ENCODE measurements around the gene STPG4.
"Not testable (repeated sequence)": the region's sequence is repeated elsewhere in the genome, so short reads cannot be mapped to it uniquely, and the experiment has no call there.

STPG4 gene

DNA sequence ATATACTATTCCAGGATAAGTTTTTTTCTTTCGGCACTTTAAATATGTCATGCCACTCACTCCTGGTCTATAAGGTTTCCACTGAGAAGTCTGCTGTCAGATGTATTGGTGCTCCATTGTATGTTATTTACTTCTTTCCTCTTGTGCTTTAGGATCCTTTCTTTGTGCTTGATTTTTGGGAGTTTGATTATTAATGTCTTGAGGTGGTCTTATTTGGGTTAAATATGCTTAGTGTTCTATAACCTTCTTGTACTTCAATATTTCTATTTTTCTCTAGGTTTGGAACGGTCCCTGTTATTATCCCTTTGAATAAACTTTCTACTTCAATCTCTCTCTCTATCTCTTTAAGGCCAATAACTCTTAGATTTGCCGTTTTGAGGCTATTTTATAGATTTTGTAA lies 28.3 kb downstream of the STPG4 start:
- no peak for DNase-seq (ENCODE audit: low spot score)

DNA sequence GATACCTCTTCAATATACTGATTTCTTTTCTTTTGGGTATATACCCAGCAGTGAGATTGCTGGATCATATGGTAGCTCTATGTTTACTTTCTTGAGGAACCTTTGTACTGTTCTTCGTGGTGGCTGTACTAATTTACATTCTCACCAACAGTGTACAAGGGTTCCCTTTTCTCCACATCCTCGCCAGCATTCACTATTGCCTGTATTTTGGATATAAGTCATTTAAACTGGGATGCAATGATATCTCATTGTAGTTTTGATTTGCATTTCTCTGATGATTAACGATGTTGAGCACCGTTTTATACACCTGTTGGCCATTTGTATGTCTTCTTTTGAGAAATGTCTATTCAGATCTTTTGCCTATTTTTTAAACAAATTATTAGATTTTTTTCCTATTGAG lies 30.4 kb downstream of the STPG4 start:
- DNase-seq (ENCODE audit: low spot score), result not testable (repeated sequence)

DNA sequence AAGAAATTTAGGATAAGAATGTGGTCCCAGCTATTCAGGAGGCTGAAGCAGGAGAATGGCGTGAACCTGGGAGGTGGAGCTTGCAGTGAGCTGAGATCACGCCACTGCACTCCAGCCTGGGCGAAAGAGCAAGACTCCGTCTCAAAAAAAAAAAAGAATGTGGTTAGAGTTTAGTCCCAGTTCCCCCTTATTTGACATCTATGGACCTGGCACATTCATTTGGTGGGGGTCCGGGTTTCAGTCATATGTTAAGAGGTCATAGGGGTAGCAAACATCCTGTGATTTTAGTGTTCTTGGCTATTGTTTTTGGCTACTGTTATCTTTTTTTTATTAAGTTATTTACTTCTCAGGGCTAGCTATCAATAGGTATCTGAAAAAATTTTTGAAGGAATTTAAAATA lies 34.7 kb downstream of the STPG4 start:
- DNase-seq (ENCODE audit: low spot score), result not testable (repeated sequence)

DNA sequence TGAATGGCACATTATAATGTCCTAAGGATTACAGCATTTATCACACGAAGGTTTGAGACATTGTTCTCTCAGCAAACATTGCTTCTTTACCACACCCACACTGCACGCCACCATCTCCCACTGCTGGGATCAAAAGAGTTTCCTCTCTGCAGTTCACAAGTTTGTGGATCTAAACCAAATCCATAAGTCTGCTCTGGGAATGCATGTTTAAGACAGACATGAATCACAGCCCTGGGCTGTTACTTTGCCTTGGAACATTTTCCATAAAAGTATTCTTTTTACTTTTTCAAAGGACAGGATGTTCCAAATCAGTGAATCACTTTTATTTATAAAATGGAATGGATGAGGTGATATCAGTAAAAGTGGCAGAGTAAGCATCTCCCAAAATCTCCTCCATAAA lies 36.1 kb downstream of the STPG4 start:
- DNase-seq (ENCODE audit: low spot score), result no peak

DNA sequence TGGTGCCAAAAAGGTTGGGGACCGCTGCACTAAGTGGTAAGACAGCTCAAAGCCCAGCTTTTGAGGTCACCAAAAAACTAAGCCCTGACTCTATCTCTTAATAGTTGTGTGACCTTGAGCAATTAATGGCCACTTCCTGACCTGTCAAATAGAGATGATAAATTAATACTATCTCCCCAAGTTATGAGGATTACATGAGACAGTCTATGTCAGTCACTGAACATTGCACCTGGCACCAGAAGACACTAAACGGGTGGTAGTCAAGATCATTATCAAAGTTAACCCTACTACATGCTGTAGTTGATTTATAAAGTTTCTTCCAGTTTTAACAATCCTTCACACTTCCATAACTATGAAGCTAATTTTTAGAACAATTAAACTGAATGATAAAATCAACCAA lies 36.5 kb downstream of the STPG4 start:
- no peak for DNase-seq (ENCODE audit: low spot score)

DNA sequence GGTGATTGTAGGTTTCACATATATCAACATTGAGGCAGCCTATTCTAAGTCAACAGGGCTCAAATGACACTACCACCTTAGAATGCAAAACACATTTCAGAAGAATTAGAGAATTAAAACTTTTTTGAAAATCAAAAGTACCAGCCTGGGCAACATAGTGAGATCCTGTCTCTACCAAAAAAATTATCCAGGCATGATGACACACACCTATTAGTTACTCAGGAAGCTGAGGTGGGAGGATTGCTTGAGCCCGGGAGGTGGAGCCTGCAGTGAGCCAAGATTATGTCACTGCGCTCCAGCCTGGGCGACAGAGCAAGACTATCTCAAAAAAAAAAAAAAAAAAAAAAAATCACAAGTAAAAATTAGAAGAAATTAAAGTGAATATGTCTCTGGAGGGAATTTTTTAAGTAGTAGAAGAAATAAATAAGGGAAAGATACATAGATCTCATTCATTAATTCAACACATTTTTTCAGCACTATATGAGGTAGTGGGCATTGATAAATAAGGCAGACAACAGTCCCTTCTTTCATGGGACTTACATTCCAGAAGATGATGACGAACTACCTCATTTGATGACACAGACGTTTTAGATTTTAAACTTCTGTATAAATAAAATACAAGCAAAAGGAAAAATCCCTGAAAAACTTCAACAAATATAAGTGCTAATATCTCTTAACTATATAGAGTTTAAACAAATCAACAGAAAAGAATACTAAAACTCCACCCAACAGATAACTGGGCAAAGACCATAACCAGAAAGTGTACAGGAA lies 42.3 kb downstream of the STPG4 start:
- no peak for DNase-seq (ENCODE audit: low spot score)

DNA sequence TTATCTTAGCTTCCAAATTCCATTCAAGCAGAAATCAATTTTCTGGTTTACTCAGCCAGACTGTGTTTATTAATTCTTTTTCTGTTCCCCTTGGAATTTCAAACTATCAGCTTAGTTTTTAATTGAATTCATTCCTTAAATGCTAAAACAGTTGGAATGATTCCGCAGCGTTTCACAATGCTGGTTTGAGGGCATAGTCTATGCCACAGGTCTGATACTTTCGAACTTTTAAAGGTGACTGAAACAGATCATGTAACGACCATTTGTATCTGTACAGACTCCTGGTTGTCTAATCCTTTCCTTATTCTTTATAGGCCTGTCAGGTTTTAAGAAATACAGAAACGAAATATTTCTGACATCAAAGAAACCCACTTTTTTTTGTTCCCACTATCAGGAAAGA lies 45.4 kb downstream of the STPG4 start:
- DNase-seq (ENCODE audit: low spot score), result no peak

DNA sequence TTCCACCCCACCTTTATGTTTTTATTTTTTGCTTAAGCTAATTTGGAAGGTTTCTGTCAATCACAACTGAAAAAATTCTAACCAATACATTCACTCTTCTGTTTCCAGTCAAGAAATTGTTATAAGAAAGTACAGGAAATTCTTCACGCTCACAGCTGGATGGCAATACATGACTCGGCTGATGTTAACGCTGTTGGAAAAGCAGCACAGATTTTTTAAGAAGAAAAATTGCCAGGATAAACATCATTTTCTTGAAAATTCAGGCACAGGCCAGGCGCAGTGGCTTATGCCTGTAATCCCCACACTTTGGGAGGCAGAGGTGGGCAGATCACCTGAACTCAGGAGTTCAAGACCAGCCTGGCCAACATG lies 46.1 kb downstream of the STPG4 start:
- no peak for DNase-seq (ENCODE audit: low spot score)

DNA sequence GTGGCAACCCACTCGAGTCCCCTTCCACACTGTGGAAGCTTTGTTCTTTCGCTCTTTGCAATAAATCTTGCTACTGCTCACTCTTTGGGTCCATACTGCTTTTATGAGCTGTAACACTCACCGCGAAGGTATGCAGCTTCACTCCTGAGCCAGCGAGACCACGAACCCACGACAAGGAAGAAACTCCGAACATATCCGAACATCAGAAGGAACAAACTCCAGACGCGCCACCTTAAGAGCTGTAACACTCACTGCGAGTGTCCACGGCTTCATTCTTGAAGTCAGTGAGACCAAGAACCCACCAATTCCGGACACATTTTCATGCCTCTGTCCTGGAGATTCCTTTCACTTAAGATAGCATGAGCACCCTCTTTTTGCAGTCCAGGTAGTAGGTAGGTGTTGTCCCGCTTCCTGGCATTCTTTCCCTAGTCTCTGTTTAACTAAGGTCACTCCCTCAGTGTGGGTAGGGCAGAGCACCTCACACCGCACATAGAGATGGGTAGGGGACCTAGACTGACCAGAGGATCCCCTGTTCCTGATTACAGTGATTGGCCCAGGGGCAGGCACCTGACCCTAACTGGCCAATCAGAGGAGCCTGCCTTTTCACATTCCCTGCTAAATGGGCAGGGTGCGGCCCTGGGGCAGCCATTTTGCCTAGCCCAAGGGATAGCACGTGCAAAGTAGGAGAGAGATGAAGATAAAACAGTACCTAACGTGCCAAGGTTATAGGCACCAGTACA lies 46.7 kb downstream of the STPG4 start:
- not testable (repeated sequence) for DNase-seq (ENCODE audit: low spot score)

DNA sequence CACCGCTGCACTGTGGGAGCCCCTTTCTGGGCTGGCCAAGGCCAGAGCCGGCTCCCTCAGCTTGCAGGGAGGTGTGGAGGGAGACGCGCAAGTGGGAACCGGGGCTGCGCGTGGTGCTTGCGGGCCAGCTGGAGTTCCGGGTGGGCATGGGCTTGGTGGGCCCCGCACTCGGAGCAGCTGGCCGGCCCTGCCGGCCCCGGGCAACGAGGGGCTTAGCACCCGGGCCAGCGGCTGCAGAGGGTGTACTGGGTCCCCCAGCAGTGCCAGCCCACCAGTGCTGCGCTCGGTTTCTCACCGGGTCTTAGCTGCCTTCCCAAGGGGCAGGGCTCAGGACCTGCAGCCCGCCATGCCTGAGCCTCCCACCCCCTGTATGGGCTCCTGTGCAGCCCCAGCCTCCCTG lies 47.9 kb downstream of the STPG4 start:
- DNase-seq (ENCODE audit: low spot score), result not testable (repeated sequence)

DNA sequence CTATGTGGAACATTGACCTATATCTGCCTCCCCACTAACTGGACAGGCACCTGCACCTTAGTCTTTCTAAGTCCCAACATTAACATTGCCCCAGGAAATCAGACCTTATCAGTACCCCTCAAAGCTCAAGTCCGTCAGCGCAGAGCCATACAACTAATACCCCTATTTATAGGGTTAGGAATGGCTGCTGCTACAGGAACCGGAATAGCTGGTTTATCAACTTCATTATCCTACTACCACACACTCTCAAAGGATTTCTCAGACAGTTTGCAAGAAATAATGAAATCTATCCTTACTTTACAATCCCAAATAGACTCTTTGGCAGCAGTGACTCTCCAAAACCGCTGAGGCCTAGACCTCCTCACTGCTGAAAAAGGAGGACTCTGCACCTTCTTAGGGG lies 48.9 kb downstream of the STPG4 start:
- not testable (repeated sequence) for DNase-seq (ENCODE audit: low spot score)

DNA sequence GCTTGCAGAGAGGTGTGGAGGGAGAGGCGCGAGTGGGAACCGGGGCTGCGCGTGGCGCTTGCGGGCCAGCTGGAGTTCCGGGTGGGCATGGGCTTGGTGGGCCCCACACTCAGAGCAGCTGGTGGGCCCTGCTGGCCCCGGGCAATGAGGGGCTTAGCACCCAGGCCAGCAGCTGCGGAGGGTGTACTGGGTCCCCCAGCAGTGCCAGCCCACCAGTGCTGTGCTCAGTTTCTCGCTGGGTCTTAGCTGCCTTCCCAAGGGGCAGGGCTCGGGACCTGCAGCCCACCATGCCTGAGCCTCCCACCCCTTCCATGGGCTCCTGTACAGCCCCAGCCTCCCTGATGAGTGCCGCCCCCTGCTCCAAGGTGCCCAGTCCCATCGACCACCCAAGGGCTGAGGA lies 55.4 kb downstream of the STPG4 start:
- not testable (repeated sequence) for DNase-seq (ENCODE audit: low spot score)

DNA sequence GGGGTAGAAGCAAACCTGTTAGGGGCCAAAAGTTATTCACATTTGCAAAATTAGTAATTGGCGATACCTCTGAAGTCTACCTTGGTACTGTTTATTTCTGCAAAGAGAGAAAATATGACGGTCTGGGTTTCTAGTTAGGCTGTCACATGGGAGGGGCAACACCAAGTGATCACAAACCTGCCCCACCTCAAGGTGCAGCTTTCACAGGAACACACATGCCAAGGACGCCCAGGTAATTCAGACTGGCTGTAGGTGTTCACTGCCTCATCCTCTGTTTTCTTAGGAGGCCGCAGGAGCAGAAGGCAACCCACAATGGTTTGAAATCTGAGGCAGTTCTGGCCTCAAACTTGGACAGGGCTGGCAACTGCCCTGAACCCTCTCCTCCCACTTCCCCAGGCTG lies 56.2 kb downstream of the STPG4 start:
- no peak for DNase-seq (ENCODE audit: low spot score)

DNA sequence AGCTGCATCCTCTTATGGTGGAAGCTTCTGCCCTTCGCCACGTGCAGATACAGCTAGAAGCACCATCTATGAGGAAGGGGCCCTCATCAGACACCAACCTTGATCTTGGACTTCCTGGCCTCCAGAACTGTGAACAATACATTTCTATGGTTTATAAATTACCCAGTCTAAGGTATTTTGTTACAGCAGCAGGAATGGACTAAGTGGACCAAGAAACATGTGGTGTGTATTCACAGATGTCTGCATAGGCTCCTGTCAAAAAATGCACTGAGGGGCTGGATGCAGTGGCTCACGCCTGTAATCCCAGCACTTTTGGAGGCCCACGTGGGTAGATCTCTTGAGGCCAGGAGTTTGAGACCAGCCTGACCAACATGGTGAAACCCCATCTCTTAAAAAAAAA lies 57.5 kb downstream of the STPG4 start:
- DNase-seq (ENCODE audit: low spot score), result no peak

DNA sequence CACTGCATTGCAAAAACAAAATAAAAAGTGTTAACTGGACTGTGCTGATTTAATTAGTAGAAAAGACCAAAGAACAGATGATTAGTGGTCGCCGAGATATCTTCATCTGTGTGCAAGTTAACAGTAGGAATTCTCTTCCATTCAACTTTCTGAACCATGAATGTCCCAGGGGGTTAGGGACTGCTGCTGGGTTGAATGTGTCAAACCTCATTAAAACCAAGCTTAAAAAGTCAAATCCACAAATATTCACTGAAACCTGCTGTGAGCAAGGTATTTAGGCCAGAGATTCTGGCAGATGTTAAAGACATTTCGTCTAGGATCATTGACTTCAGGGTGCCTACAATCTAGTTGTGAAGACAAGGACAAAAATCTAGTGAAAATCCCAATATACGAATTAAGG lies 58.7 kb downstream of the STPG4 start:
- DNase-seq (ENCODE audit: low spot score), result no peak

DNA sequence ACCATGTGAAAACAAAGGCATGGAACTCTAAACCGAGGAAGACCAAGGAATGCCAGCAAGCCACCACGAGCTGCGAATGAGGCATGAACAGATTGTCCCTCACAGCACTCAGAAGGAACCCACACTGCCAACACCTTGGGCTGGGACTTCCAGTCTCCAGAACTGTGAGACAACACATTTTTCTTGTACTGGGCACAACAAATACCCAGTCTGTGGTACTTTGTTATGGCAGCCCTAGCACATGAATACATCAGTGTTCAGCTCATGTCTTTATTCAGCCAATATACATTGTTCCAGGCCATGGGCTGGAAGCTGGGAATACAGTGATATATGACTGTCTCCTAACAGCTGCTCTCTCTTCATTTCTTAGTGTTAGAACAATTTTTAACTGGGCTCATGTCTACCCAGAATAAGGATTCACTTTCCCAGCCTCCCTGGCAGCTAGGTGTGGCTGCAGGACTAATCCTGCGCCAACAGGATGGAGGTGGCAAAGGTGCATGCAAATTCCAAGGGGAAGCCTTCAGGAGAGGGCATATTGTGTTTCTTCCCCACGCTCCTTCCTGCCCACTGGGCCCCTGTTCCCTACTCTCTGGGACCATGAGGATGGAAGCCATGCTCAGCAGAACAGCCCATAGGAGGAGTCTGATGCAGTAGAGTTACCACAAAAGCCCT lies 59.6 kb downstream of the STPG4 start:
- no peak for DNase-seq (ENCODE audit: low spot score)

DNA sequence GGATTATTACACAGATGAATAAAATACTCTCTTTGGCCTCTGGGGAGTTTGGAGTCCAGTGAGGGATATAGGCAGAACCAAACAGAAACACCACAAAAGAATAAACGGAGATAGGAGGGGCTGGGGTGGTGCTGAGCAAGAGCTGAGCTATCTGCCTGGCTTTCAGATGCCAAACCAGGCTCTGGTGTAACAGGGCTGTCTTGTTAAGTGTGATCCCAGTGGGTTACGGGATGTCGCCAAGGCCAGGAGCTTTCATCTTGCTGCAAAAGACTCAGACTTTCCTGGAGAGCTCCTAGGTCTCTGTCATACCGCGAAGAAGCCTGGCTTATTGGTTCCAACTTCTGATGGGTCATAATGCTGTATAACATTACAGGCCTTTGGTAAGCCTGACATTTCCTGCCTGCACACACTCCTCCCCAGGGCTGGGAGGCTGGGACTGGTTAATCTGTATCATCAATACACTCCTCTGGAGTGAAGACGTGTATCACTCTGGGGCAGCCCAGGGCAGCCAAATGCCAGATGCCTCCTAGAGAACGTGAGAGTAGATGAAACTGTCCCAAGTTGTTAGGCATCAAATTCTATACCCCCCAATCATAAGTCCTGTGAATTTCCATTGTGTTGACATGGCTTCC lies 60.5 kb downstream of the STPG4 start:
- DNase-seq (ENCODE audit: low spot score), result no peak

DNA sequence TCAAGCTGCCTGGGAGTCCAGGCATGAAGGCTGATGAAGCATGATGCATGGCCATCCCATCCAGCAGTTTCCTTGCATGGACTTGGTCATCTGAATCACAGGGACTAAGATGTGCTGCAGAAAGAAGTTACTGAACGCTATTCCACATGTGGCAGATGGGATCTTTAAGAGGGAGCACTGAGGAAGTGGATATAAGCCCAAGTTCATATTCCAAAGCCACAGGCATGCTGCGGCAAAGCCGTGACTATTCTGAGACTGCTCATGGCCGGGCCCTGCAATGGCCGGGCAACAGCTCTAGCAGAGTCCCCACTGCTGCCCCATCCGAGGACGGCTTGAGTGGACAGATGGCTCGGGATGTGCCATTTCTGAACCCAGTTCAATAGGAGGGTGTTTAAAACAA lies 61.5 kb downstream of the STPG4 start:
- no peak for DNase-seq (ENCODE audit: low spot score)

DNA sequence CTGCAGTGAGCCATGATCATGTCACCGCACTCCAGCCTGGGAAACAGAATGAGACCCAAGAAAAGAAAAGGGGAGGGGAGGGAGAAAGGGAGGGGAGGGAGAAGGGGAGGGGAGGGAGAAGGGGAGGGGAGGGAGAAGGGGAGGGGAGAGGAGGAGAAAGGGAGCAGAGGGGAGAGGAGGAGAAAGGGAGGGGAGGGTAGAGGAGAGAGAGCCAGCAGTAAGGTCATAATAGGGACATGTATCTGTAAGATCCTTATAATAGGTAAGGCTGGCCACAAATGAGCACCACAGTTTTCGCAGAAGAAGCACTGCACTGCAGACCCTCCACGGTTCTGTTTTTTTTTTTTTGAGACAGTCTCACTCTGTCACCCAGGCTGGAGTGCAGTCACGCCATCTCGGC lies 62.6 kb downstream of the STPG4 start:
- DNase-seq (ENCODE audit: low spot score), result no peak

DNA sequence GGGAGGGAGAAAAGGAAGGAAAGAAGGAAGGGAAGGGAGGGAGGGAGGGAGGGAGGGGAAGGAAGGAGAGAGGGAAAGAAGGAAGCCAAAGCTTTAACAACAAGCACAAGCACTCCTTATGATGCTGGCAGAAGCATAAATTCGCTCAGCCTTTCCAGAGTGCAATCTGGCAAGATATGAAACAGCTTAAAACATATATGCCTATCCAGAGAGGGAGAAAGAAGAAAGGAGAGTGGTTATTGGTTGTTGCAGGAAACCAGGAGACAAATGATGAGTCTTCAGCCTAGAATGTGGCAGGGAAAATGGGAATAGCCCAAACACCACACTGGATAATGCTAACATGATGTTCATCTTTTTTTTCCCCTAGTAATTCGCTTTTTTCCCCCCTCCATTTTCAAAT lies 64.0 kb downstream of the STPG4 start:
- DNase-seq (ENCODE audit: low spot score), result no peak

DNA sequence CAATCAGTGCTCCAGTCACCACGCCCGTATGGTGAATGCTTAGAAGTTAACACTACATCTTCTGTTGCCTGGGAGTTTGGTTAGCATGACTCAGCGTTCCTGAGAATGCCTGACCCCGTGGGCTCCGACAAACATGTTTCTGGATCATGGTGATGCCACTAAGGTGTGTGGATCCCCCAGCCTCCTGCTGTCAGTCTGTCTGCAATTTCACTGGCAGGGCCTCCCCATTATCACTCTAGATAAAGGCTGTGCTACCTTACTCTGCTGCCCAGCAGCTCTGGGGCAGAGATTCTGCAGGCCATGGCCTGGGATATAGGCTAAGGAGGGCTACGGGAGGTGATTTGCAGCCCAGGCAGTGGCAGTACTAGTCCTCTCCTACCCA lies 66.0 kb downstream of the STPG4 start:
- no peak for DNase-seq (ENCODE audit: low spot score)

DNA sequence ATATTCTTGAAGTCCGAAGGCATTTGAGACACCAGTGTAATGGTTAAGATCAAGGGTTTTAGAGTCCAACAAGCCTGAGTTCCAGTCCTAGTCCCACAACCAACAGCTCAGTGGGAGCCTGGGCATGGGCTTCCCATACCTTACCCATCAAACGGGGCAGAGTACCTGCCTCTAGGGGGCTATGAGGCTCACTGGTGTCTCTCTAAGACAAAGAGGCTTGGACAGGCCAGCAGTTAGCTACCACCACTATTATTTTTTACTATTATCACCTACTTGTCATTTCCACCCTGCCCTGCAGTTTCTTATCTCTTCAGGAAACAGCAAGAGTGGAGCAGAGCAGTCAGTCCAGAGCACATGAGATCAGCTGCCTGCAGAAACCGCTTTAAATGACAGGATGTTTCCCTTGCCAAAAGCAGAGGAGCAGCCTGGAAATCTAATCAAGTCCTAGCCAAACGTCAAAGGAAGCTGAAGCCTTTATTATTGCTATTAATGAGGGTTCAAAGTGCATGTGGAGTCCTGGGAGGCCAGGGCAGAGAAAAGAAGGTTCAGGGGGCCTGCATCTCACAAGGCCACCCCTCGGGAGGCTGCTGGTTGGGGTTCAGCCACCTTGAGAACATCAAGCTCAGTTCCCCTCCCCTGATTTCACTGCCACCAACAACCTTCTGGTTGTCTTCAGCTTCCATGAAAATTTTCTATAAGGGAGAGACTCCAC lies 66.6 kb downstream of the STPG4 start:
- no peak for DNase-seq (ENCODE audit: low spot score)

Measured in Ammon's horn (tissue), 1 donor.